ENCODE data around the gene EFNB1. TPM values are rescaled to one million over a fixed set of nuclear protein-coding genes. Genes with fewer than 3 reads are reported as not detected.
A peak's percentile ranks its signal among the peaks of the same experiment; 100 is the strongest.

EFNB1 gene
- total RNA-seq, 4 donors from 2014 or later = 54.1 to 85.3 (median 69.0) TPM

DNA sequence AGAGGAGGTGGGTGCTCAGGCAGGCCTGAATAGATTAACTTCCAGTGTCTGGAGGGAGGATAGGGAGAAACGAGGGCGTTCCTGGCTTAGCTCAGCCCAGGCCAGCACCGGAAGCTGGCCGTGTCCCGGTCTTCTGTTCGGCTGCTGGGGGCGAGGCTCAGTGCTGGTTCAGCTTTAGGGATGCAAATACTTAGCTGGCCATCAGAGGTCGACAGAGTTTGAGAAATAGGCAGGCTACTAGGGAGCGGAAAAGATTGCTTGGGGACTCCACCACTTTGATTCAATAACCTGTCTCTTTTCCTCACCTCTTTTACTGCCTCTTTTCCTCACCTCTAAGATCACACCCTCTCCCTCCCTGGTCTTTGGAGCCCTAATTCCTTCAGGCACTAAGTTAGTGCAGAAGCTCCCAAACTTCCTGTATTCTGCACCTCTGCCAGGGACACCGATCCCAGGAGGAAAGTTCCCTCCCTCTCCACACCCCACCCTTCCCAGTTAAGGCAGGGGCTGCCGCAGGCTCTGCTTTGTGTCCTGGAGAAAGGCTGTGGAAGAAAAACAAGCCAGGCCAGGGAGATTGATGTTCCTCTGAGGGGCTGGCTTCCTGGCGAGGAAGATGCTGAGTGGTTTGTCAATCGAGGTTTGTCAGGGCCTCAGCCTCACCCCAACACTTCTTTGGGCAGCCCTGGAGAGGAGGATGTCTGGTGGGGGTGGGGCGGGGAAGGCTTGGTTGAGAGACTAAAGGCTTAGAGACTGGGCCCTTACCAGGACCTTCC lies 6.0 kb upstream of the EFNB1 start:
- H3K36me3 ChIP-seq = no peaks in the 10 kb centered on the region
- TF ChIP-seq, protein P1, sequence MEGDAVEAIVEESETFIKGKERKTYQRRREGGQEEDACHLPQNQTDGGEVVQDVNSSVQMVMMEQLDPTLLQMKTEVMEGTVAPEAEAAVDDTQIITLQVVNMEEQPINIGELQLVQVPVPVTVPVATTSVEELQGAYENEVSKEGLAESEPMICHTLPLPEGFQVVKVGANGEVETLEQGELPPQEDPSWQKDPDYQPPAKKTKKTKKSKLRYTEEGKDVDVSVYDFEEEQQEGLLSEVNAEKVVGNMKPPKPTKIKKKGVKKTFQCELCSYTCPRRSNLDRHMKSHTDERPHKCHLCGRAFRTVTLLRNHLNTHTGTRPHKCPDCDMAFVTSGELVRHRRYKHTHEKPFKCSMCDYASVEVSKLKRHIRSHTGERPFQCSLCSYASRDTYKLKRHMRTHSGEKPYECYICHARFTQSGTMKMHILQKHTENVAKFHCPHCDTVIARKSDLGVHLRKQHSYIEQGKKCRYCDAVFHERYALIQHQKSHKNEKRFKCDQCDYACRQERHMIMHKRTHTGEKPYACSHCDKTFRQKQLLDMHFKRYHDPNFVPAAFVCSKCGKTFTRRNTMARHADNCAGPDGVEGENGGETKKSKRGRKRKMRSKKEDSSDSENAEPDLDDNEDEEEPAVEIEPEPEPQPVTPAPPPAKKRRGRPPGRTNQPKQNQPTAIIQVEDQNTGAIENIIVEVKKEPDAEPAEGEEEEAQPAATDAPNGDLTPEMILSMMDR (IDR thresholded peaks at IDR 0.05) = peak; percentile 49 to 56 (median 52)
- TF ChIP-seq POLR2A (IDR thresholded peaks at IDR 0.05) = no peak
- intact Hi-C loops (cut with DNase I; ENCODE audit: low total_unique reads) = loop anchor here (10.0 kb wide), 1 partner anchor 562 kb away; no protein-coding TSS in a partner anchor
- H3K9me3 ChIP-seq = no peaks in the 10 kb centered on the region
- no peaks in the 10 kb centered on the region for H3K4me1 ChIP-seq
- H3K4me3 ChIP-seq = no peak overlapping the region
- in situ Hi-C loops (cut with MboI; ENCODE audit: low pct_ligation_motif_present in 1 of 4, low pct_unique_long_range_greater_than_20kb in 1 of 4, low sequenced_read_pairs in 3 of 4) = loop anchor here in 3 of 4 donors (10.0 to 25.0 kb wide), 3 partner anchors 239 to 462 kb away; no protein-coding TSS in a partner anchor
- 0 to 33% methylated on average over 1 to 12 of the region's 14 CpGs for WGBS, 2 donors (ENCODE audit: low coverage in 1 of 2)
- no peak overlapping the region for H3K27ac ChIP-seq
- H3K27me3 ChIP-seq = no peaks in the 10 kb centered on the region
- DNase-seq = no peak

DNA sequence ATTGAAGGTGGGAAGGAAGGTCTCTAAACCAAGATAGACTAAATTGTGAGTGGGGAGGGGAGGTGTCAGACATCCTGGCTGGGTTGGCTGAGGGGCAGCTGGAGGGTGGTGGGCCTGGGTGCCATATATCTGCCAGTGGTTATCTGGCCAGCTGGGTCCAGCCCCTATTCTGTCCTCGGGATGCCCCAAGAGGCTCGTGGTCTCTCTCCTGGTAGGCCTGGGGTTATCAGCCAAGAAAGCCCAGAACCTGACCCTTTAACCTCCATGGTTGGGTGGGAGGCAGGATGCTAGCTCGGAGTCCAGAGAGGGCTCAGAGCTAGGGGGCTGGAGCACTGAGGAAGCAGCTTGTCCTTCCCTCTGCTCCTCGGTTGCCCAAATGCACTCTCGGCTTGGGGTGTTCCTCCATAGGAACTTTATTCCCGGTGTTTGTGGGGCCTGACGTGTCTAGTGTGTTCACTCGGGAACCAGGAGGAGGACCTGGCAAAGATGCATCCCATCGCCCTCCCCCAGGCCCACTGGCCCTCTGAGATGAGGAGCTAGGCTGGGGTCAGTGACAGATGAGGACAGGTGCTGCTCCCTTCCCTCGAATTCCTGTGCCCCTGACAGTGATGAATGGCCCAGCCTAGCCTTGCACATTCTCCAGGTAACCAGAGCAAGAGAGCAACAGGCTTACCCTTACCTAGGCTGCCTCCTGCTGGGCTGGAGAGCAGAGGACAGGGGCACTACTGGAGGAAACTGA lies 5.2 kb upstream of the EFNB1 start:
- no peak overlapping the region for H3K27ac ChIP-seq
- in situ Hi-C loops (cut with MboI; ENCODE audit: low pct_ligation_motif_present in 1 of 4, low pct_unique_long_range_greater_than_20kb in 1 of 4, low sequenced_read_pairs in 3 of 4) (loop anchor here in 3 of 4 donors (10.0 to 25.0 kb wide), 3 partner anchors 239 to 461 kb away; no protein-coding TSS in a partner anchor), intact Hi-C loops (cut with DNase I; ENCODE audit: low total_unique reads) (loop anchor here (10.0 kb wide), 1 partner anchor 561 kb away; no protein-coding TSS in a partner anchor)
- peaks cover 0 to 5% (median 0%) of the 10 kb centered on the region in 4 donors for H3K4me1 ChIP-seq
- no peak for DNase-seq
- TF ChIP-seq, protein P1 (IDR thresholded peaks at IDR 0.05) = no peak
- TF ChIP-seq POLR2AphosphoS5 (IDR thresholded peaks at IDR 0.05) (no peak), EP300 (IDR thresholded peaks at IDR 0.05; ENCODE audit: low read depth) (no peak), POLR2A (IDR thresholded peaks at IDR 0.05) (no peak)
- H3K9me3 ChIP-seq = no peaks in the 10 kb centered on the region
- H3K4me3 ChIP-seq = no peak overlapping the region
- WGBS, 2 donors (ENCODE audit: low coverage in 1 of 2) = 74% methylated on average over 9 of the region's 10 CpGs; no CpG with 5 or more reads in 1 of the 2 donors
- no peaks in the 10 kb centered on the region for H3K36me3 ChIP-seq
- no peaks in the 10 kb centered on the region for H3K27me3 ChIP-seq

DNA sequence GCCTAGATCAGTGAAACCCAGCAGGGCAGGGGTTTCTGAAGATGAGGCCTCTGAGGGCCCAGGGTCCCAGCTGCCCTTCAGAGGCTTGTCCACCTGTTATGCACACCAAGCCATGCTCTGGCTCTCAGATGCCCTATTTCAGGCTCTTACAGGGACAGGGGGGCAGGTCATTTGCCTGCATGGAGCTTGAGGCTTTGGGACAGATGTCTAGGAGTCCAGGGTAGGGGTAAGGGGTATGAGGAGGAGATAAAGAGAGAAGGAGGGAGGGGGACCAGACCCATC lies 4.7 kb upstream of the EFNB1 start:
- no peaks in the 10 kb centered on the region for H3K9me3 ChIP-seq
- no peak overlapping the region for H3K4me3 ChIP-seq
- no peak overlapping the region for H3K27ac ChIP-seq
- TF ChIP-seq POLR2AphosphoS5 (IDR thresholded peaks at IDR 0.05) = no peak
- TF ChIP-seq, protein P1 (IDR thresholded peaks at IDR 0.05) = no peak
- no peak for TF ChIP-seq EP300 (IDR thresholded peaks at IDR 0.05; ENCODE audit: low read depth)
- no peak for TF ChIP-seq POLR2A (IDR thresholded peaks at IDR 0.05)
- H3K27me3 ChIP-seq = no peaks in the 10 kb centered on the region
- H3K4me1 ChIP-seq = peaks cover 0 to 5% (median 0%) of the 10 kb centered on the region in 4 donors
- no peaks in the 10 kb centered on the region for H3K36me3 ChIP-seq
- intact Hi-C loops (cut with DNase I; ENCODE audit: low total_unique reads) = loop anchor here (10.0 kb wide), 1 partner anchor 561 kb away; no protein-coding TSS in a partner anchor
- DNase-seq = no peak
- in situ Hi-C loops (cut with MboI; ENCODE audit: low pct_ligation_motif_present in 1 of 4, low pct_unique_long_range_greater_than_20kb in 1 of 4, low sequenced_read_pairs in 3 of 4) = loop anchor here in 3 of 4 donors (10.0 to 25.0 kb wide), 3 partner anchors 238 to 461 kb away; no protein-coding TSS in a partner anchor

DNA sequence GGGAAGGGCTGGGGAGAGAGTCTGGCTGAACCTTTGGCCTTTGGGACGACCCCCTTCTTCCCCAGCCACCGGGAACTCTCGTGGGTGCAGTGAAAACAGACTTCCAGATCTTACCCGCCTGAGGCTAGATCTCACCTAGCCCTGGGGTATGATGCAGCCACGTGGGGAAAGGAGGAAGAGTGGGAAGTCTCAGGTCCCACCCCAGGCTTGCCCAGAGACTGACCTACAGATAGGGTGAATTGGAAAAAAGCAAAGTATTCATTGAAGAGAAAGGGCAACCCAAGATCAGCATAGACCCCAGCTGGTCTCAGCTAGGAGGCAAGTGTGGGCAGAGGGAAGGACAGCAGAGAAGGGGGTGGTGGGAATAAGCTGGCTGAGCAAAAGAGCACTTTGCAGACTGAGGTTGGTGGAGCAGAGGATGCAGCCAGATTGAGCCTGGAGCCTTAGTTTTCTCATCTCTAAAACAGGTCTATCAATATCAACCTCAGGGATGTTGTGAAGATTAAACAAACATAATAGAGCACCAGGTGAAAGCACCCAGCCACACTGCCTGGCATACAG lies 4.2 kb upstream of the EFNB1 start:
- H3K9me3 ChIP-seq = no peaks in the 10 kb centered on the region
- no peak overlapping the region for H3K27ac ChIP-seq
- intact Hi-C loops (cut with DNase I; ENCODE audit: low total_unique reads) (loop anchor here (10.0 kb wide), 1 partner anchor 560 kb away; no protein-coding TSS in a partner anchor), in situ Hi-C loops (cut with MboI; ENCODE audit: low pct_ligation_motif_present in 1 of 4, low pct_unique_long_range_greater_than_20kb in 1 of 4, low sequenced_read_pairs in 3 of 4) (loop anchor here in 3 of 4 donors (5.0 to 25.0 kb wide), 4 partner anchors 238 to 460 kb away; no protein-coding TSS in a partner anchor)
- no peak for DNase-seq
- no peak overlapping the region for H3K4me3 ChIP-seq
- H3K4me1 ChIP-seq = peaks cover 0 to 5% (median 0%) of the 10 kb centered on the region in 4 donors
- H3K27me3 ChIP-seq = no peaks in the 10 kb centered on the region
- TF ChIP-seq EP300 (IDR thresholded peaks at IDR 0.05; ENCODE audit: low read depth) (no peak), POLR2AphosphoS5 (IDR thresholded peaks at IDR 0.05) (no peak), POLR2A (IDR thresholded peaks at IDR 0.05) (no peak)
- TF ChIP-seq, protein P1 (IDR thresholded peaks at IDR 0.05) = no peak
- WGBS, 2 donors (ENCODE audit: low coverage in 1 of 2) = 24% methylated on average over 5 of the region's 5 CpGs; no CpG with 5 or more reads in 1 of the 2 donors
- H3K36me3 ChIP-seq = no peaks in the 10 kb centered on the region
